Stimulated activated CD4-positive, alpha-beta T cell treated with anti-CD3 and anti-CD28 coated beads, Interleukin-12 subunit alpha, Interleukin-12 subunit beta, amount 100 ng/mL, for 4 hours (primary cell): ENCODE measurements around the gene LCE2A.

Experiments used
- DNase-seq: peaks from one replicate; pipeline ENCODE4 v3.0.0-alpha.2; 2020

LCE2A gene

DNA sequence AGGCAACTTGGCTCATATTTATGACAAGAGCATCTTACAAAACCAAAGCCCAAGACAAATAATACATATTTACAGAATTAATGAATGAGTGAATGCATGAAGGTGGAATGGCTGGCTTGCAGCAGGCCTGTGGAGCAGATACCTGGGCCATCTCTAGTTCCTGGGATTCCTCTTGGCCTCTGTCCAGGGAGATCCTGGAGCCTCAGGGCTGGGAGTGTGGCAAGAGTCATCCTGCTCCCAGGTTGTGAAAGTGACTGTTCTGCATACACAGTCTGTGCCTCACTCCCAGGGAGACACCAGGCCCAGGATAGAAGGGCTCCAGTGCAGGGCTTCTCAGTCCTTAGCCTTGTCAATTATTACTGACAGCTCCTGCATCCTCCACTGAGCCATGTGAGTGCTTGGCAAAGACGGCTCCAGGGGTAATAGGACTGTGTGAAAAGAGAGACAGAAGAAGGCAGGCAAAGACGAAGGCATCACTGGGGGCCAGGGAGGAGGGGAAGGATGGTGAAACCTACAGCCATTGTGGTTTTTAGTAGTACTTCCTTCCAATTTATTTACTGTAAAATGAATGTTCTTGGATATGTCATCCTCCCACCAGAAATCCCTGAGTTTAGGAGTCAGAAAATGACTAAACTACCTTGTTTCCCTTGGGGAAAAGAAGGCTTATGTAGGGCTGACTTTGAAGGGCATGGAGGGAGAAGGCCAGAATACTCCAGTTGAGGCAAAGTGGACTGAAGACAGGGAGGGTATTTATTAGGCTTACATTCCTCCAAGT lies 45.4 kb downstream of the LCE2A start:
- no peak for DNase-seq

DNA sequence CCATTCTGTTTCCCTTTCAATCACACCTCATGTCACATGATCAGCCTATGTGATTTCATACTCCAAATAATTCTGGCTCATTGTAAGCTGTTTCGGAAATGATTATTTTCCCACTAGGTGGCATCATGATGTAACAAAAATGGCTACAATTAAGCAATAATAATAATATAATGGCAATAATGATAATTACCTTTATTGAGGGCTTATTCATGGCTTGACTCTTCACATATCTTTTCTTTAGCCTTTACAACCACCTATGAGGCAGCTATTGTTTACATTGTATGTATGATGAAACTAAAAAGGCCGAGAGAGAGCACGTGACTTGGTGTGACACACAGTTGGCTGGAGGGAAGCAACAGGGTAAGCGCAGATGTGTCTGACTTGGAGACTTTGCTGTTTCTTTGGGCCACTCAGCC lies 47.2 kb downstream of the LCE2A start:
- no peak for DNase-seq

DNA sequence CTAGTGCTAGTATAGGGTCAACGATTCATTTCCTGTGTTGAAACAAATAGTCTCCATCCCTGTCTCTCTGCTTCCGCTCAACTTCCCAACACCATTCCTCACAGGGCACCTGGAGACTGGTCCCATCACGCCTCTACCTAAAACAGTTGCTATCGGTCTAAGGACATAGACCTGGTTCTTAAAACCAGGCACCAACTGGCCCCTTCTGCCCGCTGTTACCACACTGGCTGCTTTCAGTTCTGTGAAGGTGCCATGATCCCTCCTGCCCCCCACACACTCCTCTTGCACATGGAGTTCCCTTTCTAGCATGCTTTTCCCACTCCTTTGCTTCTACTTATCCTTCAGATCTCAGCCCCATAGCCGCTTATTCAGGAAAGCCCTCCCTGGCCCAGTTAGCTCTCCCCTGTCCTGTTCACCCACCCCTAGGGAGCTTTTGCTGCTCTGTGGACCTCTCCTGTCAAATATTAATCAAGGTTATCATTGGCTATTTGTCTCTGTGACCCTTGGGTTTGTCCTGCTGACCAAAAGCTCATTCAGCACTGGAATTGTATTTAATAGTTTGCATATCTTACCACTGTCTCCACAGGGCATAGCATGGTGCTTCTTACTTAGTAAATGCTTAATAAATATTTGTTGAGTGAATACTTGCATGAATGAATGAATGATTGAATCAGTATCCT lies 47.8 kb downstream of the LCE2A start:
- no peak for DNase-seq

DNA sequence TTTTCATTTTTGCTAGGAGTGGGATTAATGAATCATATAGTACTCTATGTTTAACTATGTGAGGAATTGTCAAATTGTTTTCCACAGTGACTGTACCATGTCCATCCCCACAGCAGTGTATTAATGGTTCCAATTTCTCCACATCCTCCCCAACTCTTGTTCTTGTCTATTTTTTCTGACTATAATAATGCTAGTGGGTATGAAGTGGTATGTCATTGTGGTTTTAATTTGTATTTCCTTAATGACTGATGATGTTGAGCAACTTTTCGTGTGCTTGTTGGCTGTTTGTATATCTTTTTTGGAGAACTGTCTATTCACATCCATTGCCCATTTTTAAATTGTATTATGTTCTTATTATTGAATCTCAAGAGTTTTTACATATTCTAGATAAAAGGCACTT lies 49.7 kb downstream of the LCE2A start:
- DNase-seq, result no peak
